Fibroblast of skin of right biceps (primary cell): ENCODE data around the gene SPG7.
"Not testable (repeated sequence)": the region's sequence is repeated elsewhere in the genome, so short reads cannot be mapped to it uniquely, and the experiment has no call there.

Experiments used
- DNase-seq: peaks from one replicate; pipeline ENCODE4 v3.0.0-alpha.2; 2013

The SPG7 gene

GRCh38 chr16:89507834-89508590, at the start of gene SPG7:
TSS of gene SPG7 (plus strand) at chr16:89508403. CDS start at chr16:89508418, 15 bp downstream.
- peak; percentile 85 for DNase-seq

GRCh38 chr16:89458551-89458950, 49.7 kb upstream of the SPG7 start:
- DNase-seq, result no peak

GRCh38 chr16:89458967-89459366, 49.2 kb upstream of the SPG7 start:
- no peak for DNase-seq

- DNase-seq, result no peak
These were observed 47.6 kb upstream of the SPG7 start for GRCh38 chr16:89460556-89460955.

GRCh38 chr16:89461890-89462289, 46.3 kb upstream of the SPG7 start:
- DNase-seq, result not testable (repeated sequence)

GRCh38 chr16:89462639-89463038, 45.6 kb upstream of the SPG7 start:
- not testable (repeated sequence) for DNase-seq

- not testable (repeated sequence) for DNase-seq
These were observed 44.9 kb upstream of the SPG7 start for GRCh38 chr16:89463312-89463711.

- no peak for DNase-seq
These were observed 41.3 kb upstream of the SPG7 start for GRCh38 chr16:89466920-89467319.

- no peak for DNase-seq
These were observed 40.8 kb upstream of the SPG7 start for GRCh38 chr16:89467382-89467781.

- no peak for DNase-seq
These were observed 35.5 kb upstream of the SPG7 start for GRCh38 chr16:89472711-89473075.

GRCh38 chr16:89473136-89473712, 35.0 kb upstream of the SPG7 start:
- DNase-seq, result no peak

- peak; percentile 44 for DNase-seq
These were observed 34.3 kb upstream of the SPG7 start for GRCh38 chr16:89473791-89474414.

- no peak for DNase-seq
These were observed 33.1 kb upstream of the SPG7 start for GRCh38 chr16:89475144-89475543.

- DNase-seq, result no peak
These were observed 31.8 kb upstream of the SPG7 start for GRCh38 chr16:89476379-89476778.

- DNase-seq, result no peak
These were observed 31.4 kb upstream of the SPG7 start for GRCh38 chr16:89476811-89477261.

GRCh38 chr16:89478576-89479221, 29.5 kb upstream of the SPG7 start:
- DNase-seq, result peak; percentile 68

GRCh38 chr16:89481356-89481955, 26.7 kb upstream of the SPG7 start:
- no peak for DNase-seq

GRCh38 chr16:89482150-89482816, 25.9 kb upstream of the SPG7 start:
- DNase-seq, result no peak

- no peak for DNase-seq
These were observed 25.4 kb upstream of the SPG7 start for GRCh38 chr16:89482817-89483205.

- no peak for DNase-seq
These were observed 24.1 kb upstream of the SPG7 start for GRCh38 chr16:89484041-89484501.

GRCh38 chr16:89484923-89485679, 23.1 kb upstream of the SPG7 start:
- DNase-seq, result no peak
